ENCODE results near the gene TNFSF18. TPM values are rescaled to one million over a fixed set of nuclear protein-coding genes. Genes with fewer than 3 reads are reported as not detected.

TNFSF18 gene
- total RNA-seq, 4 donors from 2014 or later = 0.23 TPM; not detected in 3

GRCh38 chr1:173039626-173040025, 11.1 kb downstream of the TNFSF18 start:
- no peak for TF ChIP-seq POLR2AphosphoS5 (IDR thresholded peaks at IDR 0.05)
- TF ChIP-seq EP300 (IDR thresholded peaks at IDR 0.05) = no peak
- TF ChIP-seq, protein P1, sequence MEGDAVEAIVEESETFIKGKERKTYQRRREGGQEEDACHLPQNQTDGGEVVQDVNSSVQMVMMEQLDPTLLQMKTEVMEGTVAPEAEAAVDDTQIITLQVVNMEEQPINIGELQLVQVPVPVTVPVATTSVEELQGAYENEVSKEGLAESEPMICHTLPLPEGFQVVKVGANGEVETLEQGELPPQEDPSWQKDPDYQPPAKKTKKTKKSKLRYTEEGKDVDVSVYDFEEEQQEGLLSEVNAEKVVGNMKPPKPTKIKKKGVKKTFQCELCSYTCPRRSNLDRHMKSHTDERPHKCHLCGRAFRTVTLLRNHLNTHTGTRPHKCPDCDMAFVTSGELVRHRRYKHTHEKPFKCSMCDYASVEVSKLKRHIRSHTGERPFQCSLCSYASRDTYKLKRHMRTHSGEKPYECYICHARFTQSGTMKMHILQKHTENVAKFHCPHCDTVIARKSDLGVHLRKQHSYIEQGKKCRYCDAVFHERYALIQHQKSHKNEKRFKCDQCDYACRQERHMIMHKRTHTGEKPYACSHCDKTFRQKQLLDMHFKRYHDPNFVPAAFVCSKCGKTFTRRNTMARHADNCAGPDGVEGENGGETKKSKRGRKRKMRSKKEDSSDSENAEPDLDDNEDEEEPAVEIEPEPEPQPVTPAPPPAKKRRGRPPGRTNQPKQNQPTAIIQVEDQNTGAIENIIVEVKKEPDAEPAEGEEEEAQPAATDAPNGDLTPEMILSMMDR (IDR thresholded peaks at IDR 0.05) = no peak
- TF ChIP-seq POLR2A (IDR thresholded peaks at IDR 0.05) = no peak
- H3K9me3 ChIP-seq = no peaks in the 10 kb centered on the region
- H3K36me3 ChIP-seq = no peaks in the 10 kb centered on the region
- H3K4me3 ChIP-seq = no peak overlapping the region
- no peak for DNase-seq (ENCODE audit: low spot score in 2 of 2)
- H3K27me3 ChIP-seq = no peaks in the 10 kb centered on the region
- H3K27ac ChIP-seq = no peak overlapping the region
- peaks cover 3% of the 10 kb centered on the region for H3K4me1 ChIP-seq

GRCh38 chr1:173038875-173039554, 11.7 kb downstream of the TNFSF18 start:
- TF ChIP-seq POLR2A (IDR thresholded peaks at IDR 0.05) = no peak
- no peak for TF ChIP-seq POLR2AphosphoS5 (IDR thresholded peaks at IDR 0.05)
- DNase-seq (ENCODE audit: low spot score in 2 of 2) = no peak
- Histone ChIP-seq H3K4me3 (no peak overlapping the region), H3K27ac (no peak overlapping the region), H3K36me3 (no peaks in the 10 kb centered on the region), H3K27me3 (no peaks in the 10 kb centered on the region), H3K4me1 (peaks cover 3% of the 10 kb centered on the region), H3K9me3 (no peaks in the 10 kb centered on the region)
- WGBS = 84% methylated on average over 2 of the region's 2 CpGs

DNA sequence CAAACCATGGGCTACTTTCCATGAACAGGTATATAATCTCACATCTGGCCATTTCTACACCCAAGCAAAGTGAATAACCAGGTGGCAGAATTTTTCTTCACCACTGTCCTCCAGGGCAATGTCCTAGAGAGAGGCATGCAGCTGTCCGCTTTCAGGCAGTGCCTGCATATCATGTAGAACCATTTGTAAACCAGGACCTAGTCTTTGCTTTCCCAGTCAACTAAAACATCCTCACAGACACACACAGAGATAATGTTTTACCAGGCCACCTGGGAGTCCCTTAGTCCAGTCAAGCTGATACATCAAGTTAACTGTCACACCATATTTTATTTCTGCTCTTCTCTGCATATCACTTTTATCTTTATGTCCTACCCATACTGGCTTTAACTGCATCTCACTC, 26.2 kb downstream of the TNFSF18 start:
- WGBS = 94% methylated on average over 1 of the region's 1 CpG
- Histone ChIP-seq H3K36me3 (no peaks in the 10 kb centered on the region), H3K27ac (no peak overlapping the region), H3K4me1 (no peaks in the 10 kb centered on the region), H3K4me3 (no peak overlapping the region), H3K9me3 (no peaks in the 10 kb centered on the region), H3K27me3 (no peaks in the 10 kb centered on the region)
- no peak for DNase-seq (ENCODE audit: low spot score in 2 of 2)
- no peak for TF ChIP-seq EP300 (IDR thresholded peaks at IDR 0.05)
- TF ChIP-seq, protein P1 (IDR thresholded peaks at IDR 0.05) = no peak
- no peak for TF ChIP-seq POLR2AphosphoS5 (IDR thresholded peaks at IDR 0.05)
- TF ChIP-seq POLR2A (IDR thresholded peaks at IDR 0.05) = no peak

DNA sequence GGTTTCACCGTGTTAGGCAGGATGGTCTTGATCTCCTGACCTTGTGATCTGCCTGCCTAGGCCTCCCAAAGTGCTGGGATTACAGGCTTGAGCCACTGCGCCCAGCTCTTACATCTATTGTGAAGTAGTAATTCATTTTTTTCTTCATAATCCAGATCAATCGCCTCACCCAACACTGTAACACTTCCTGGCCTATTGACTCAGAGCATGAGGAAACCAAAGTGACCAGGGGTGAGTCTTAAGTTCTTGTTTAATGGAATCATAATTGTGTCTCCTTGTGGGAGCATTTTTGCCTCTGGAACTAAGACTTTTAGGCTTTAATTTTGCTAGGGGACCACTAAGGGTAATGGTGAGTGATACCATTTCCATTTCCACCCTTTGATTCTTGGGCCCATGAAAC, 27.4 kb downstream of the TNFSF18 start:
- Histone ChIP-seq H3K27me3 (no peaks in the 10 kb centered on the region), H3K36me3 (no peaks in the 10 kb centered on the region), H3K4me3 (no peak overlapping the region), H3K27ac (no peak overlapping the region), H3K4me1 (no peaks in the 10 kb centered on the region), H3K9me3 (no peaks in the 10 kb centered on the region)
- WGBS = 95% methylated on average over 3 of the region's 3 CpGs
- TF ChIP-seq POLR2A (IDR thresholded peaks at IDR 0.05) (no peak), POLR2AphosphoS5 (IDR thresholded peaks at IDR 0.05) (no peak), EP300 (IDR thresholded peaks at IDR 0.05) (no peak)
- TF ChIP-seq, protein P1 (IDR thresholded peaks at IDR 0.05) = no peak
- no peak for DNase-seq (ENCODE audit: low spot score in 2 of 2)

- DNase-seq (ENCODE audit: low spot score in 2 of 2) = no peak
- WGBS = 81% methylated on average over 5 of the region's 5 CpGs
- H3K36me3 ChIP-seq = no peaks in the 10 kb centered on the region
- no peak overlapping the region for H3K4me3 ChIP-seq
- no peaks in the 10 kb centered on the region for H3K4me1 ChIP-seq
- H3K27ac ChIP-seq = no peak overlapping the region
- no peaks in the 10 kb centered on the region for H3K9me3 ChIP-seq
- H3K27me3 ChIP-seq = no peaks in the 10 kb centered on the region
- TF ChIP-seq, protein P1 (IDR thresholded peaks at IDR 0.05) = no peak
- TF ChIP-seq EP300 (IDR thresholded peaks at IDR 0.05) (no peak), POLR2A (IDR thresholded peaks at IDR 0.05) (no peak), POLR2AphosphoS5 (IDR thresholded peaks at IDR 0.05) (no peak)
These were observed 30.5 kb downstream of the TNFSF18 start for GRCh38 chr1:173020138-173020750.
